GM19351 (cell line): ENCODE data around the gene C6orf47.
A peak's percentile ranks its signal among the peaks of the same experiment; 100 is the strongest.

Experiments used
- ATAC-seq: cut with Tn5 transposase; IDR thresholded peaks from one replicate; pipeline ENCODE4 v1.9.1; 2021; ENCODE audit warnings: mild to moderate bottlenecking, moderate library complexity; ENCODE audit not compliant: unreplicated experiment

Gene C6orf47

DNA sequence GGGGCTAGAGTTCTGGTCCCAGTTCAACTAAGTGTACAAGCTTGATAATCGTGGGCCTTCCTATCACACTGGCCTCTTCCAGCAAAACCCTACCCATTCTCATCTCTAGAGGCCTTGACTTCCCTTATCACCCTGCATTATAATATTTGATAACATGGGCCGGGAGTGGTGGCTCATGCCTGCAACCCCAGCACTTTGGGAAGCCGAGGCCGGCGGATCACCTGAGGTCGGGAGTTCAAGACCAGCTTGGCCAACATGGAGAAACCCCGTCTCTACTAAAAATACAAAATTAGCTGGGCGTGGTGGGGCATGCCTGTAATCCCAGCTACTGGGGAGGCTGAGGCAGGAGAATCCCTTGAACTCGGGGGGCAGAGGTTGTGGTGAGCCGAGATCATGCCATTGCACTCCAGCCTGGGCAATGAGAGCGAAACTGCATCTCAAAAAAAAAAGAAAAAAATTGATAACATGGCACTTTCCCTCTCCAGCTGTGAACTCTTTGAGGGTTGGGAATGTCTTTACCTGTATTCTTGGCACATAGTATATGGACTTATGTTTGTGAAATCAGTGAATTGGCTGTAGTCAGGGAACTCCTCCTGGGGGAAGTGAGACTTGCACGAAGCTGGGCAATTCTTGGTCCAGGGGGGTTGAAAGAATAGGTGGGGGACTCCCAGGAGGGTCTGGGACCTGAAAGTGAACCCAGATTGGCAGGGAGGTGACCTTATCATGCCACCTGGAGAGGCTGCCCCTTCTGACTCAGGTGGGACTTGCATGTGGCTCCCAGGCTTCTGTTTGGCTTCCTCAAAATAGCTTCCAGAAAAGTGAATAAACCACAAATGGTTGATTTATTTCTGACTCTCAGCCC lies 915 bp upstream of the C6orf47 start:
- ATAC-seq: no peak

- no peak for ATAC-seq
Observed at GRCh38 chr6:31659649-31660380, 763 bp downstream of the C6orf47 start.

DNA sequence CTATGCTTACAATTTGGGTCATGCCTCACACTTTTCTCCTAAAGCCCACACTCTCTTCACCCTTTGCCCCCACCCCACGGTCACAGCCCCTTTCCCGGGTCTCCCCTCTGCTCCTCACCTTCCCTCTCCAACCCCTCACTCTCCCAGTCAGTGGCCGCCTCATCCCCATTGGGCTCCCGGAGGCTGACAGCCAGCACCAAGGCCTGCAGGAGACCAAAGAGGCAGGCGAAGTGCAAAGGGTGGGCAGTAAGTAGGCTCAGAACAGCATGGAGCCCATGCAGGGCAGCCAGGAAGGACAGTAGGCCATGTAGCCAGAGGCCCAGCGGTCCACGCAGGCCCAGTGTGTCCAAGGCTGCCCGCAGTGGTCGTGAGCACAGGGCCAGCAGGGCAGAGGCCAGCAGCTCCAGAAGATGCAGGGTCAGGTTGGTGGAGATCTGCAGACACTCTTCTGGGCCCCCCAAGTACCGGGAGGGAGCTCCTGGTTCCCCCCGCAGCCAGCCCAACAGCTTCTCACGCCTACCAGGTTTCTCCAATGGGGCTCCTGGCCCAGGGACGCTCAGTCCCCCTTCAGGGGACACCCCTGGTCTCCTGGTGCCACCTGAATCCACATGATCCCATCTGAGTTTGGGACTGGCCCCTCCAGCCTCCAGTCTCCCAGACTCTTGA lies 1.5 kb downstream of the C6orf47 start:
- no peak for ATAC-seq

GRCh38 chr6:31658158-31658688 lies 2.4 kb downstream of the C6orf47 start:
- ATAC-seq: no peak

DNA sequence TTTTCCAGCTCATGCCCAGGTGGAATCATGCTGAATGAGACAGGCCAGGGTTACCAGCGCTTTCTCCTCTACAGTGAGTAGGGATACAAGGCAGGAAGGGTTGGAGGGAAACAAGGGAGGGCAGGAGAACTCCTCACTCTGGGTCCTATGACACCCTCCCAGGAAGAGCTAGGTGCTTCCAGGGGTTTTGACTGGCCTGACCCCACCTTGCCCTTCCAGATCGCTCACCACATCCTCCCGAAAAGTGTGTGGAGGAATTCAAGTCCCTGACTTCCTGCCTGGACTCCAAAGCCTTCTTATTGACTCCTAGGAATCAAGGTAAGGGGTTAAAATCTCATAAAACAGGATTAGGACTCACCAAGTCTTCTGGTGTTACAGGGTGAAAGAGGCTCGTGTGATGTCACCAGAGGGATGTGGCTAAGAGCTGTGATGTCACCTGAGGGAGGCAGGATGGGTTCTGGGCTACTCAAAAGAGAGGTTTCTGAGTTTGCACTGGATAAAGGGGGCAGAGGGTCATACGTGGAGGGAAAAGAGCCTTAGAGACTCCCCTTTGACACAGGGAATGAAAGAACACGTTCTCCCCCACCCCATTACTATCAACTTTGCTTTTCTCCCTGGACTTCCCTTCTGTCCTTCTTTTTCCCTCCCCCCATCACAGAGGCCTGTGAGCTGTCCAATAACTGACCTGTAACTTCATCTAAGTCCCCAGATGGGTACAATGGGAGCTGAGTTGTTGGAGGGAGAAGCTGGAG lies 3.0 kb downstream of the C6orf47 start:
- no peak for ATAC-seq

DNA sequence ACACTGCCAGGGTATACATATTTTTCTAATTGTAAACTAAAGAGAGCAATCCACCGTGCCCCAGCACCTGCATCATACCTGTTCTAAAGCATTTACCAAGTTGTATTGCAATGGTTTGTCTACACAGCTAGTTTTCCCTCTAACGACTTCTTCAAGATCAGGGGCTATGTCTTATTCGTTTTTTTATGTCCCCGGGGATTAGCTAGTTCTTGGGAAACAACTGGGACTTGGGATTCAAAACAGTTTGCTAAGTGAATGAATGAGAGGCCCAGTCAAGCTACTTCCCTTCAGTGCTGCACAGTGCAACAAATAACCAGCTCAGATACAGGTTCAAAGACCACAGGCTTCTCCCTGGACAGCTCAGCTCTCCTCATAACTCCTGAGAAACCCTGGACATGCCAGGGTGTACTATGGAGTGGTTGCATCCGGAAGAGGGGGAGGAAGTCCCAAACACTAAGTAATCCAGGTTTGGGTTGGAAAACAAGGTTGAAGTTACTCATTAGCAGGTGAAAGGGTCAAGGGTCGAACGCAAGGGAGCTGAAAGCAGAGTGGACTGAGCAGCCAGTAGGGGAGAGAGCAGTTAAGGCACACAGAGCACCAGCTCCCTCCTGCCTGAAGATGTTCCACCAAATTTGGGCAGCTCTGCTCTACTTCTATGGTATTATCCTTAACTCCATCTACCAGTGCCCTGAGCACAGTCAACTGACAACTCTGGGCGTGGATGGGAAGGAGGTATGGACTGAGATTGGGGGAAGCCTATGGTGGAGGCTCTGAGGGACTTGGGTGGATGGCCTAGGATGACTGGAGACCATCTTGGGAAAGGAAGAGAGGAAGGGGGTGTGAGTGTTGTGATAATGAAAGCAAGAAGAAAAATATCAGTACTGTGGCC lies 5.0 kb downstream of the C6orf47 start, which contains the start of gene APOM:
Gene APOM, plus strand, starts transcription at position 546 of the 889 bp plus-strand sequence. Its CDS starts 73 bp downstream, at position 619.
- ATAC-seq: no peak

DNA sequence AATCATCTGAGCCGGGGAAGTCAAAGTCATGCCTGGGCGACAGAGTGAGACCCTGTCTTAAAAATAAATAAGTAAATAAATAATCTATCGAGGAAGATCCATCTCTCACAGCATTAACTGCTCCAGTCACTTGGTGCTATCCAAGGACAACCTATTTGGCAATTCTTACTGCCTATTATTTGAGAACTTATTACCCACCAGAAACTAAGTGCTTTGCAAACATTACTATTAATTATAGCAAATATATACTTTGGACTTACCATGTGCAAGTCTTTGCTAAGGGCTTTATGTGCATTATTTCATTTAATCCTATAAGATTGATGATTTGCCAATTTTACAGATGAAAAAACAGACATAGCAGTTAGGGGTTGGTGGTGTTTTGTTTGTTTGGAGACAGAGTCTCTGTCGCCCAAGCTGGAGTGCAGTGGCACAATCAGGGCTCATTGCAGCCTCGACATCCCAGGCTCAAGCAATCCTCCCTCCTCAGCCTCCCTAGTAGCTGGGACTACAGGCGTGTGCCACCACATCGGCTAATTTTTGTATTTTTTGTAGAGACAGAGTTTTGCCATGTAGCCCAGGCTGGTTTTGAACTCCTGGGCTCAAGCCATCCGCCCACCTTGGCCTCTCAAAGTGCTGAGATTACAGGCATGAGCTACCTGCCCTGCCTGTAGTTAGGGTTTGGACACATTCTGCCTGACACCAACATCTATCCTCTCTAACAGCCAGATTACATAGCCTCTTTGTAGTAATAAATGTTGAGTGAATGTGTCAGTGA lies 5.8 kb downstream of the C6orf47 start:
- no peak for ATAC-seq

DNA sequence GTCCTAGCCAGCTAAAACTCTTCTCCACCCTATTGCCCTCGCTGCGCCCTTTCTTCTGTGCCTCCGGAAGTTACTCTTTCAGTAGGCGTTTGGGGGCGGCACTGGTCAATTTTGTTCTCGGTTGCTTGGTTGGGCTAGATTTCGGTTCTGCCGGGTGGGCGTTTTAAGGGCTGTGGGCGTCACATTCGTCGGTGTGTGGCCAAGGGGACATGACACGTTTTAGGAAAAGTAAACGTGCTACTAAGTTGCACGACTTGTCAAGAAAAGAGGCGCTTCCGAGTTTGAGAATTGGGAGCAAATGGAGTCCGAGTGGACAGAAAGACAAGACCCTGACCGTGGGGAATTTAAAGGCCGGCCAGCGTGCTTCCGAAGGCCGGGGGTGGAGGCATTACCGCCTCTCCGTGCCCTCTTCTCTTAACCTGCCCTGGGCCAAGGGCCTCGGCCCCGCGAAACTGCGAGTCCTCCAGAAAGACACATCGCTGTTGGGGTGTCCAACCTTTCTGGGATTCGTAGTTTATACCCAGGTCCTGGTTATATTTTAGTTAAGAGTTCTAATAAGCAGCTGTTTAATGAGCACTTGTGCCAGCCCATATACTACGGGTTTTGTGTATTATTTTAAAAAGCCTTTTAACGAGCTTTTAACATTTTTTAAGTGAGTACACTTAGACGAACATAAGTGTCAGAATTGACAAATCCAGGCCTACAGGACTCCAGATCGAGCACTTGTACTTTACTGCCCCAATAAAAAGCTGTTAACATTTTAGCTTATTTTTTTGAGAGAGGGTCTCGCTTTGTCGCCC lies 7.5 kb downstream of the C6orf47 start:
- peak; percentile 71 for ATAC-seq

- no peak for ATAC-seq
Observed at GRCh38 chr6:31651602-31652191, 8.9 kb downstream of the C6orf47 start.

DNA sequence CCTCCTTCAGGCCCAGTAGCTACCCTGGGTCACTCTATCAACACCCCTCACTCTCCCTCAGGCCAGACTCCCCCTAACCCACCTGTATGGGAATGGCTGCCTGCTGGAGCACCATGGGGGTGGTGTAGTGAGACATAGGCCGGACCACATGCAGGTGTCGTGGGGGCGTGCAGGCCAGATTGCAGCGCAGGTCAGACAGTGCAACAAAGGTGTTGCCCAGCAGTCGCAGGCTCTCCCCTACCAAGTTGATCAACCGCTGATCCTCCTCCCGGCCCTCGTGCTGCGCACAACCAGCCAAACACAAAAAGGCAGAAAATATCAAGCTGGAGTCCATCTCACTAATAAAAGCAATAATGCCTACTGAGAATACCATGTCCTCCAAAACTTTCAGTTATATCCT lies 15.3 kb downstream of the C6orf47 start:
- ATAC-seq: no peak

DNA sequence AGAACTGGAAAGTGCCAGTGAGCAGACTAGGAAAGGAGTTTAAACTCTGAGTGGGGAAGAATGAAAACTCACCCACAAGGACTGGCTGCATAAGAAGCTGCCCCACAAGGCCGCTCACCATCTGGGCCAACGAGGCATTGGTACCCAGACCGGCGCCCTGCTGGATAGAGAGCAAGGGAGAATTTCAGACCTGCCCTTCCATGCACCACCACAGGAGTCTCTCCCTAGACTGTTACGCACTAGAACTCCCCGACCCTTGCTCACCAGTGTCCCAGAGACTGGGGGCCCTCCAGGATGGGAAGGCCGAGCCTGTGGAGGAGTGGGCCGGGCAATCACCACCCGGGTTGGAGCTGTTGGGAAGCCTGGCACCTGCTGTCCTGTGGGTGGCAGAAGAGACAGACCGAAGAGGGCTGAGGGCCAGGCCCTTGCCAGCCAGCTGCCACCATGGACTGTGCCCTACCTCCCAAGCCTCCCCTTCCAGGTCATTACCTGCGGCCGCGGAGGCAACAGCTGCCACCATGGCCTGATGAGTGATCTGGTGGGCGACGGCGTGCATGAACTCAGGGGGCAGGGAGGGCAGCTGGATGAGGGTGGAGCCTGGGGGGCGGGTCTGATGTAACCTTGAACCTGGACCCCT lies 16.6 kb downstream of the C6orf47 start:
- ATAC-seq: no peak

DNA sequence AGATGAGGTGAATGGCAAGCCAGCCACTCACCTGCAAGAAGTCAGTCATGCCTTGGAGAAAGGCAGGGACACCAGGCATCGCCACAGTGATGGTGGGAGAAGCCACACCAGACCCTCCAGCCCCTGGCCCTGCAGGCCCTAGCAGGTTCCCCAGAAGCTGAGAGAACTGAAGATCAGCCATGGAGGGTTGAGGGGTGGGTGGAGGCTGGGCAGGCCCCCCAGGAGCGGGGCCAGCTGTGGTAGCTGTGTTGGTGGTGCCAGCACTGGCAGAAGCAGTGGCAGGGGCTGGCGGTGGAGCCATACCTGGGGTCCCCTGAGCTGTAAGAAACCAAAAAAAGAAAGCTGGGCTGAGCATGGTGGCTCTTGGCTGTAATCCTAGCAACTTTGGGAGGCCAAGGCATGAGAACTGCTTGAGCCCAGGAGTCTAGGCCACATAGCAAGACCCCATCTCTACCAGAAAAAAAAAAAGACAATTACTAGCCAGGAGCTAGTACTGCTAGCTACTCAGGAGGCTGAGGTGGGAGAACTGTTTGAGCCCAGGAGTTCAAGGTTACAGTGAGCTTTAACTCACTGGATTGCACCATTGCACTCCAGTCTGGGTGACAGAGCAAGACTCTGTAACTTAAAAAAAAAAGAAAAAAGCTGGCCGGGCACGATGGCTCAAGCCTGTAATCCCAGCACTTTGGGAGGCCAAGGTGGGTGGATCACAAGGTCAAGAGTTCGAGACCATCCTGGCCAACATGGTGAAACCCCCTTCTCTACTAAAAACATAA lies 17.6 kb downstream of the C6orf47 start:
- no peak for ATAC-seq

- no peak for ATAC-seq
Observed at GRCh38 chr6:31641370-31641769, 19.2 kb downstream of the C6orf47 start.

- ATAC-seq: no peak
Observed at GRCh38 chr6:31640612-31641011, 20.0 kb downstream of the C6orf47 start.

DNA sequence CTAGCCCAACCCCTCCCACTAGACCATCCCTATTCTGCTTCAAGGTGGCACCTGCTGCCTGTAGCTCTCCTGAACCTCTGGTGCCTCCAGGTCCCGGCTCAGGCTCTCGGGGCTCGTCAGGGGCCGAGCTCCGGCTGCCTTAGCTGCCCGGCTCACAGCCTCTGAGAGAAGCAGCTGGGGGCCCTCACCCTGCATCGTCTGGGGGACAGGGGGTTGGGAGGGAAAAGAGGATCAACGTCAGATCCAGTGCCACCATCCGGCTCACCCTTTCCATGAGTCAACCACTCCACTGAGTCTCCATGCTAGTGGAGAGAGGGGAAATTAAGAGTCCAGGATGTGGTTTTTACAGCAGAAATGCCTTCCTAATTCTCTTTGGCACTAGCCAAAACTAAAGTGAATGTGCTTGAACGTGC lies 21.1 kb downstream of the C6orf47 start:
- no peak for ATAC-seq

DNA sequence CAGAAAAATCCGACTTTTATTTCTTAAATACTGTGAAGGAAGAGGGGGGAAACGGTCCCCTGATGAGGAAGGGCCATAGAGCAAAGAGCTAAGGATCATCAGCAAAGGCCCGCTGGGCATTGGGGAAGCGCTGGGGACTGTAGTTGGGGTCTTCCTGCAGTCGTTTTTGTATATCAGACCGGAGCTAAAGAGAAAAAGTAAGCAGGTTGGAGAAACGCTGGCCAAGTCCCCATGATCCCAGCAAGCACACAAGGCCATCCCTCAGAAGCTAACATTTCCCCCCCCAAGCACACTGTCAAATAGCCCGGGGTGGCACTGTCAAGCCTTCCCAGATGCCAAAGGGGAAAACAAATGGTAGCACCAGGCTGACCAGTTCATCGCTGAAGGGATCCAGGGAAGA lies 21.5 kb downstream of the C6orf47 start:
- no peak for ATAC-seq
